Kasumi-1 (cell line): ENCODE data around the gene TBATA.
"Not testable (repeated sequence)": the region's sequence is repeated elsewhere in the genome, so short reads cannot be mapped to it uniquely, and the experiment has no call there.

ENCODE experiments used
- DNase-seq, 2 experiments: peaks; one replicate each; lab custom pipeline; 2025; lab: John Stamatoyannopoulos, UW

TBATA gene

GRCh38 chr10:70778267-70778924 lies 6.8 kb downstream of the TBATA start:
- DNase-seq = no peak

- no peak for DNase-seq
Observed at GRCh38 chr10:70777063-70777875, 7.9 kb downstream of the TBATA start.

DNA sequence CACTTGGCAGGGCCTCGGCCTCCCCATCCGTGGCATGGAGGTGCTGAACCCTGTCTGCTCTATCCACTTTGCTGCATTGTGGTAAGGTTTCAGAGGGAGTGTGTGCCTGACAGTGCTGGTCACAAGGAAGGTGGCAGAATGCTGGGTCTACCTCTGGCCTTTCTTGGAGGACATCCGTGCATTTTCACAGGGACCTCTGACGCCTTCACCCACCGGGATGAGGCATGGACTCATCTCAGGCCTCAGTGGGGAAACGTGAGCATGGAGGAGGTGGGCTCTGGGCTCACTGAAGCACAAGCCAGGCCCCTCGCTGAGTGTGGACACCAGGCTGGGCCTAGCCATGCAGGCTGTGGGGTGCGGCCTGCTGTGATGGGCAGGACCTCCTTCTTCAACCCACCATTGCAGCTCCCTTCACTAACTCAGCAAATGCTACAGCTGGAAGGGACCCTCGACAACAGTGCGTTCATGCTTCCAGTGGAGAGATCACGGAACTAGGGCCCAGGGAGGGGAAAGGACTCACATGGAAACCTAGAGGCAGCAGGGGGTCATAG lies 8.6 kb downstream of the TBATA start:
- no peak for DNase-seq

GRCh38 chr10:70775679-70776454 lies 9.3 kb downstream of the TBATA start:
- DNase-seq = no peak

DNA sequence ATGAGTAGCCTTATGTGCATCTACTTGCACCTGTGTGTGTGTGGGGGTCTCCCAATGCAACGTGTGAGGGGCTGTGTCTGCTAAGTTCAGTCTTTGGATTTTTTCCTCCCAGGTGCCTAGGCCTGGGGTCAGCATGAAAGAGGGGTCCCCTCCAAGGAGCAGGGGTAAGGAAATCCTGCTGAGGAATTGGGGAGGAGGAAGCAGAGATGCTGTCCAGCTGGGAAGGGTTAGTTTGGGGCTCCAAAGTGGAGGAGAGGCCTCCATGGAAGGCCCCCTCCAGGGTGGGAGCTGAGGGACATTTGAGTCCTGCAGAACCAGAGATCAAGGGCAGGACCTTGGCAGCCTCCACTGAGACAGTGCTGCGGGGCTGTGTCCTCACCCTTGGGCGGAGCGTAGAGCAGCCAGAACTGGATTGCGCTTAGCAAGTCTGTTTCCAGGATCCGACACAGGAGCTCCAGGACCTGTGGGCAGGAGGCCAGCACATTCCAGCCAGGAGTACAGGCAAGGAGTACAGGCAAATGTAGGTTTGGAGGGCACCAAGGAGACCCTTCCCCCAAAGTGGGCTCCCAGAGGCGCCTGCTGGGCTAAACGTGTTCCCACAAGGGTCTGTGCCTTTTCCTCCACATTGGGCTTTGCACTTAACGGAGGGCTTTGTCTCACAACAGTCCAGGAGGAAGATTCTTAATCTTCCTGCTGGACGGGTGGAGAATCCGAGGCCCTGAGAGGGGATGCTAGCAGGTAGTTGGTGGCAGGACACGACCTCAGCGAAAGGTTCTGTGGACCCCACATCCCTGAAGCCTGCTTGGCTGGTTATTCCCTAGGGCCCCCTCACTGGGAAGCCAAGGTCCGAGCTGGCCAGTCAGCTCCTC lies 10.1 kb downstream of the TBATA start:
- DNase-seq = no peak

DNA sequence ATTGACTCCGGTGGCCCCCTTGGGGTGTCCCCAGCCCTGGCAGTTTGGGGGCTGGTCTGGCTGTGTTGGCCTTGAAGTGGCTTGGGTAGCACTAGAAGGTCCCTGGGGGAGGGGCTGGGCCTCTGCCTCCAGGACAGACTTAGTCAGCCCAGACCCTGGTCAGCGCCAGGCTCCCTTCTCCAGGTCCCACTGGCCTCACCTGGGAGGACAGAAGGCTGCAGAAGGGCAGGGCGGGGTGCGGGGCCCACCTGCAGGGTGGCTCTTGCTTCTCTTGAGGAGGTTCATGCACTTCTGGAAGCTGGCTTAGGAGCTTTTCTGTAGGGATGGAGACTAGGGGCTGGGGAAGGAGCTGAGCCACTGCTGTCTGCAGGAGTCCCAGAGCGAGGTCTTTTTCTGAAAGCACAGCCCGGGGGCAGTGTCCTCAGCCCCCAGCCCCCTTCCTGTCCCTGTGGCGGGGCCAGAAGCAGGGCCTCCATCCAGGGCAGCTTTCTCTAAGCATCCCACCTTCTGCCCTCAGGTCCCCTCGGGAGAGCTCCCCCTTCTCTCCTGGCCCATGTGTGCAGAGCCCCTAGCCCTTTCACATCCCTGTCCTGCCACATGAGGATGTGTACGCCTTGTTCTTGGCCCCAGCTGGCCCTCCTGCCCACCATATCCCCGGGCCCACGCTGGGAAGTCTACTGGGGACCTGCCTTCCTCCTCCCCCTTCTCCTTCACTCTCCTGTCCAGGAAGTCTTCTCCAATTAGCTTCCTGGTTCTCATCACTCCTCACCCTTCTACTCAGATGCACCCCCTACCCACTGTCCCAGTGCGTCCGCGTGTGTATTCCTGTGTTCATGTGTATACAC lies 11.0 kb downstream of the TBATA start:
- no peak for DNase-seq

GRCh38 chr10:70773461-70773860 lies 11.7 kb downstream of the TBATA start:
- no peak for DNase-seq

GRCh38 chr10:70772627-70773026 lies 12.6 kb downstream of the TBATA start:
- no peak for DNase-seq

- no peak for DNase-seq
Observed at GRCh38 chr10:70771311-70772194, 13.6 kb downstream of the TBATA start.

- DNase-seq = not testable (repeated sequence)
Observed at GRCh38 chr10:70770516-70770915, 14.7 kb downstream of the TBATA start.

DNA sequence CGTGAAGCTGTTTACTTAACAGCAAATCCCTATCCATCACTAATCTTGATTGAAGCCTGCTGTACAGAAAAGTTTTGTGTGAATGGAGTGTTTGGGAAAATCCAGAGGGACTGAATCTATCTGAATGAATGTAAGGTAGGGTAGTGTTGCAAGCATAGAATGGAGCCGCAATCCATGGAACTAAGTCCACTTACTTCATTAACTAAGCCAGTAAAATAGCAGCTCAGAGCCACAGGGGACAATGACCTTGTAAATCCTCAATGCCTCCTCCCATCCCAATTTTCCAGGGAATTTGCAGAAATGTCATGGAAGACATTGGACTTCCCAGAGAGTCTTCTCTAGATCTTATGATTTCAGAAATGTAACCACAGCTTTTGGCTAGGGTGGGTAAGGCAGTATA lies 15.2 kb downstream of the TBATA start:
- no peak for DNase-seq

- DNase-seq = no peak
Observed at GRCh38 chr10:70769121-70769520, 16.1 kb downstream of the TBATA start.

DNA sequence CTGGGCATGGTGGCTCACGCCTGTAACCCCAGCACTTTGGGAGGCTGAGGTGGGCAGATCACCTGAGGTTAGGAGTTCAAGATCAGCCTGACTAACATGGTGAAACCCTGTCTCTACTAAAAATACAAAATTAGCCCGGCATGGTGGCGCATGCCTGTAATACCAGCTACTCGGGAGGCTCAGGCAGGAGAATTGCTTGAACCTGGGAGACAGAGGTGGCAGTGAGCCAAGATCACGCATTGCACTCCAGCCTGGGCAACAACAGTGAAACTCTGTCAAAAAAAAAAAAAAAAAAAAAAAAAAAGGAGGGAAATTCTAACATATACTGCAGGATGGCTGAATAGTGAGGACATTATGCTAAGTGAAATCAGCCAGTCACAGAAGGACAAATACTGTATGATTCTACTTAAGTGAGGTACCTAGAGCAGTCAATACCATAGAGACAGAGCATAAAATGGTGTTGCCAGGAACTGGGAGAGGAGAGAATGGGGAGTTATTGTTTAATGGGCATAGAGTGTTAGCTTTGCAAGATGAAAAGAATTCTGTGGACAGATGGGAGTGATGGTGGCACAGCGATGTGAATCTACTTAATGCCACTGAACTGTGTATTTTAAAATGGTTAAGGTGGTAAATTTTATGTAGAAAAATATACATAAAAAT lies 17.0 kb downstream of the TBATA start:
- DNase-seq = not testable (repeated sequence)

DNA sequence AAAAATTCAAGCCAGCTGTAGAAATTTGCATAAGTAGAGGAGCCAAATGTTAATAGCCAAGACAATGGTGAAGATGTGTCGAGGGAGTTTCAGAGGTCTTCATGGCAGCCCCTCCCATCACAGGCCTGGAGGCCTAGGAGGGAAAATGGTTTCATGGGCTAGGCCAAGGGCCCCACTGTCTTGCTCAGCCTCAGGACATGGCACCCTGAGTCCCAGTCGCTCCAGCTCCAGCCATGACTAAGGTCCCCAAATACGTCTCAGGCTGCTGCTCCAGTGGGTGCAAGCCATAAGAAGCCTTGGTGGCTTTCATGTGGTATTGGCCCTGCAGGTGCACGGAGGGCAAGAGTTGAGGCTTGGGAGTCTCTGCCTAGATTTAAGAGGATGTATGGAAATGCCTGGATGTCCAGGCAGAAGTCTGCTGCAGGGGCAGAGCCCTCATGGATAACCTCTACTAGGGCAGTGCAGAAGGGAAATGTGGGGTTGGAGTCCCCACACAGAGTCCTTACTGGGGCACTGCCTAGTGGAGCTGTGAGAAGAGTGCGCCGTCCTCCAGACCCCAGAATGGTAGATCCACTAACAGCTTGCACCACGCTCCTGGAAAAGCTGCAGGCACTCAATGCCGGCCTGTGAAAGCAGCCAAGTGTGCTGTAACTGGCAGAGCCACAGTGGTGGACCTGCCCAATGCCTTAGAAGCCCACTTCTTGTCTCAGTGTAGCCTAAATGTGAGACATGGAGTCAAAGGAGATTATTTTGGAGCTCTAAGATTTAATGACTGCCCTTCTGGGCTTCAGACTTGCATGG lies 19.2 kb downstream of the TBATA start:
- no peak for DNase-seq

DNA sequence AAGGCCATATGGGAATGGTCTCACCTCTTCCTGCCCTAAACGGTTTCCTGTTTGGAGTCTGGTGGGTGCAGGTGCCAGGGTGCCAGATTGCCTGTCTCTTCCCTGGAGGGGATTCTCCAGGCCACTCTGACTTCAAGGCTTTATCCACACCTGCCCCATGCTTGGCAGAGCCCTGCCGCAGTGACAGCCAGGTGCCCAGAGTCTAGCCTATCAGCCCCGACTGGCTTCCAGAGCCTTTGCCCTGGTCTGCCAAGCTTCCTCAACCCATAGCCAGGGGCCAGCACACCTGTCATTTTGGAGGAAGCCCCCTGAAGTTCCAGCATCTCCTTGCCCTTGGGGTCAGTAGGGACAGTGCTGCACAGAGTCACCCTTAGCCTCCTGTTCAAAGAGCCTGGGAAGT lies 21.6 kb downstream of the TBATA start:
- DNase-seq = no peak

- no peak for DNase-seq
Observed at GRCh38 chr10:70762441-70763175, 22.6 kb downstream of the TBATA start.

- no peak for DNase-seq
Observed at GRCh38 chr10:70761727-70762350, 23.3 kb downstream of the TBATA start.
